Stimulated activated CD4-positive, alpha-beta T cell treated with anti-CD3 and anti-CD28 coated beads, Interleukin-1b, Interleukin-23, amount 100 ng/mL, for 4 hours (primary cell): ENCODE results near the gene TYMS.

Experiments used
- DNase-seq, 2 donors: peaks; one replicate each; pipeline ENCODE4 v3.0.0-alpha.2; 2020; ENCODE audit warnings: low read depth in 2 of 2

Gene TYMS

GRCh38 chr18:657311-658000 is at the start of gene TYMS:
TYMS (plus strand) TSS chr18:657653; CDS start chr18:657743, 90 bp downstream.
- DNase-seq: peak in 1 of 2 donors; percentile 29

GRCh38 chr18:607930-608329 is 49.5 kb upstream of the TYMS start:
- DNase-seq: no peak

- no peak for DNase-seq
Measured at GRCh38 chr18:610214-610928, 47.1 kb upstream of the TYMS start.

GRCh38 chr18:612156-612555 is 45.3 kb upstream of the TYMS start:
- no peak for DNase-seq

GRCh38 chr18:614193-614592 is 43.3 kb upstream of the TYMS start:
- no peak for DNase-seq

GRCh38 chr18:615092-615521 is 42.3 kb upstream of the TYMS start:
- DNase-seq: no peak

- no peak for DNase-seq
Measured at GRCh38 chr18:615773-616172, 41.7 kb upstream of the TYMS start.

GRCh38 chr18:616380-616995 is 41.0 kb upstream of the TYMS start:
- DNase-seq: no peak

GRCh38 chr18:617970-618504 is 39.4 kb upstream of the TYMS start:
- DNase-seq: no peak

- no peak for DNase-seq
Measured at GRCh38 chr18:618618-619017, 38.8 kb upstream of the TYMS start.

GRCh38 chr18:621291-622043 is 36.0 kb upstream of the TYMS start:
- no peak for DNase-seq

- DNase-seq: no peak
Measured at GRCh38 chr18:622289-622688, 35.2 kb upstream of the TYMS start.

GRCh38 chr18:623761-624620 is 33.5 kb upstream of the TYMS start:
- peak; percentile 41 to 49 for DNase-seq

- DNase-seq: no peak
Measured at GRCh38 chr18:627231-627630, 30.2 kb upstream of the TYMS start.

GRCh38 chr18:629269-630150 is 27.9 kb upstream of the TYMS start:
- no peak for DNase-seq

GRCh38 chr18:631560-631959 is 25.9 kb upstream of the TYMS start:
- DNase-seq: no peak

- no peak for DNase-seq
Measured at GRCh38 chr18:634551-635045, 22.9 kb upstream of the TYMS start.

GRCh38 chr18:635171-635570 is 22.3 kb upstream of the TYMS start:
- no peak for DNase-seq

GRCh38 chr18:641224-641623 is 16.2 kb upstream of the TYMS start:
- DNase-seq: no peak
